Measurements from ENCODE around the gene RTL9. TPM values are rescaled to one million over a fixed set of nuclear protein-coding genes. Genes with fewer than 3 reads are reported as not detected.
"Not testable (repeated sequence)": the region's sequence is repeated elsewhere in the genome, so short reads cannot be mapped to it uniquely, and the experiment has no call there.

RTL9 gene
- total and polyA plus RNA-seq, 5 experiments from 2014 or later, result not detected

DNA sequence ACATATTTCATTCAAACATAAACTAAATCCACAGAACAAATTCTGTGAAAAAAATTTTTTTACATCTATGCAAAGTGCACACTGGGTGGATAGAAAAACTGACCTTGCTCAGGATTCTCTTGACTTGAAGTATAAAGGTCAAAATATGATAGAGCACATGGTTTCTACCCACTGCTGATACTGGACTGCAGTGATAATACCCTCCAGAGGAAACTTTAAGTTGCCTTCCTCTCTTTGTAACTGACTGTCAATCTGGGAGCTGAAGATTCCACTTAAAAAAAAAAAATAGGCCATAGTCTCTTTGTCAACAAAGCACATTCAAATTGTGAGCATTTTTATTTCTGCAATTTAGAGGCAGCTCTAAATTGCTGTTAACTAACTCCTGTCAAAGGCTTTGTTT, 37.6 kb upstream of the RTL9 start:
- DNase-seq, result no peak
- H3K36me3 Mint-ChIP-seq, result no peaks in the 10 kb centered on the region
- H3K27ac Mint-ChIP-seq, result no peak overlapping the region
- H3K4me1 Mint-ChIP-seq, result peaks cover 0 to 18% (median 7%) of the 10 kb centered on the region in 4 donors
- POLR2A ChIA-PET, result no interaction called here
- ATAC-seq, result no peak
- no peaks in the 10 kb centered on the region for H3K27me3 Mint-ChIP-seq
- peaks cover 0 to 2% (median 0%) of the 10 kb centered on the region in 9 donors for H3K9me3 Mint-ChIP-seq
- no peak overlapping the region for H3K4me3 Mint-ChIP-seq

DNA sequence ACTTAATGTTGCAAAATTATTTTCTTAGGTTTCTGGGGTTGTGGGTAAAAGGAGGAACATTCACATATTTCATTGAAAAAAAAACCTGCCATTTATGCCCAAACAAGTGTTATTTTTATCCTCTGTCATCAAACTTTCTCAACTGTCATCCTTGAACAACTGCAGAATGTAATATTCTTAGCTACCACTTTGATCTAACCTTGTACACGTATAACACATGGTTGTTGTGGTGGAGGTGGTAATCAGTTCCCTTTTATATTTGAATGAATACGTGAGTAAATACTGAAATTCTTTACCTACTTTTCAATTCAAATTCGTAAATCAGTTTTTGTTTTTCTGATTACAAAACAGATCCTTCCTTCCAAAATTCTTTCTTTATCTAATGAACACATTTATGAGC, 37.0 kb upstream of the RTL9 start:
- Mint-ChIP-seq H3K36me3 (no peaks in the 10 kb centered on the region), H3K9me3 (peaks cover 0 to 2% (median 0%) of the 10 kb centered on the region in 9 donors), H3K4me3 (no peak overlapping the region), H3K27ac (no peak overlapping the region), H3K4me1 (peaks cover 0 to 12% (median 6%) of the 10 kb centered on the region in 4 donors), H3K27me3 (no peaks in the 10 kb centered on the region)
- DNase-seq (peak in 1 of 10 donors; percentile 5), ATAC-seq (no peak)
- POLR2A ChIA-PET, result no interaction called here

DNA sequence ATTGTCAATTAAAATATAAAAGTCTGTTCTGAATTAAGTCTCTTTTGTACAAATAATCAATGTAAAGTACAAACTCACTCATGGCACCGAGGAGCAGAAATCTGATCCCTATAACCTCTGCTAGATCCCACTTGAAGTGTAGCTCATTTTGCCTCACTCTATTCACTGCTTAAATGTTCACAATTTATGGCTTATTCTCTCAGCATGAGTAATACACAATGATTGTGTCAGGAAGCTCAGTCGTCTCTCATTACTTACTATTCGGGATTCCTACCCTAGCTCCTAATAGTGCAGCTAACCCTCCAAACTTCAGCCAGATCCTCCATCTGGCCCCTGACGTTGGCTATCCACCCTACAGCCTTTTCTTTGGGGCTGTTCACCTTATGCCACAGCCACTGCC, 36.0 kb upstream of the RTL9 start:
- ATAC-seq (no peak), DNase-seq (no peak)
- Mint-ChIP-seq H3K27ac (no peak overlapping the region), H3K27me3 (no peaks in the 10 kb centered on the region), H3K4me1 (peaks cover 0 to 12% (median 6%) of the 10 kb centered on the region in 4 donors), H3K4me3 (no peak overlapping the region), H3K9me3 (peaks cover 0 to 2% (median 0%) of the 10 kb centered on the region in 9 donors), H3K36me3 (no peaks in the 10 kb centered on the region)
- POLR2A ChIA-PET, result no interaction called here

DNA sequence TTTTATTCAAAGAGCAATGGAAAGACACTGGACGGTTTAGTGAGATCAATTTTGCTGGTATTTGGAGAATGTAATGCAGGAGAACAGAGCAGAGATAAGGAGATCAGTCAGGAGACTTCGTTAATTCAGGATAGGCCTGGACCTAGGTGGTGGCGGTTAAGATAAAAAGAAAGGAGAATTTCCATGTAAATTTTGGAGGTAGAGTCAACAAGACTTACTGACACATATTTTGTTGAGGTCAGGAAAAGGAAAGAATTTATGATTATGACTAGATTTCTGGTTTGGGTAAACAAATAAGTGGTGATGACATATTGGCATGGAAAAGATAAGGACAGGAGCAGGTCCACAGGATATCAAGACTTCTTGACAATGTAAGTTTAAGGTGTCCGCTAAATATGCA, 31.9 kb upstream of the RTL9 start:
- no peaks in the 10 kb centered on the region for H3K36me3 Mint-ChIP-seq
- H3K9me3 Mint-ChIP-seq, result peaks cover 0 to 2% (median 0%) of the 10 kb centered on the region in 9 donors
- no peak overlapping the region for H3K4me3 Mint-ChIP-seq
- ATAC-seq (no peak), DNase-seq (no peak)
- peaks cover 0 to 5% (median 3%) of the 10 kb centered on the region in 4 donors for H3K4me1 Mint-ChIP-seq
- POLR2A ChIA-PET, result no interaction called here
- H3K27ac Mint-ChIP-seq, result no peak overlapping the region
- no peaks in the 10 kb centered on the region for H3K27me3 Mint-ChIP-seq

DNA sequence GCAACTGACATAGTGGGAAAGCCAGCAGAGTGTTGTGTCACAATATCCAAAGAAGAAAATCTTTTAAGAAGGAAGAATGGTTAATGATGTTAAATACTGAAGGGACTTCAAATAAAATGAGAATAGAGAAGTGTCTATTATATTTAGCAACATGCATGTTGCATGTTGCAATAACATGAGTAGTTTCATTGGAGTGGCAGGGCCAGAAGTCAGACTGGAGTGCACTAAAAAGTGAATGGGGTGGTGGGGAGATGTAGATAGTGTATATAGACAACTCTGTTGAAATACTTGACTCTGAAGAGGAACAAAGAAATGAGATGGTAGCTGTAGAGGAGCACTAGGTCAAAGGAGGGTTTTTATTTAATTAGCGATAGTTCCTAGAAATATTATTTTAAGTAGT, 31.3 kb upstream of the RTL9 start:
- POLR2A ChIA-PET, result no interaction called here
- peaks cover 0 to 2% (median 0%) of the 10 kb centered on the region in 9 donors for H3K9me3 Mint-ChIP-seq
- no peaks in the 10 kb centered on the region for H3K27me3 Mint-ChIP-seq
- no peaks in the 10 kb centered on the region for H3K36me3 Mint-ChIP-seq
- ATAC-seq, result no peak
- no peak overlapping the region for H3K27ac Mint-ChIP-seq
- H3K4me1 Mint-ChIP-seq, result peaks cover 0 to 3% (median 0%) of the 10 kb centered on the region in 4 donors
- no peak for DNase-seq
- no peak overlapping the region for H3K4me3 Mint-ChIP-seq

DNA sequence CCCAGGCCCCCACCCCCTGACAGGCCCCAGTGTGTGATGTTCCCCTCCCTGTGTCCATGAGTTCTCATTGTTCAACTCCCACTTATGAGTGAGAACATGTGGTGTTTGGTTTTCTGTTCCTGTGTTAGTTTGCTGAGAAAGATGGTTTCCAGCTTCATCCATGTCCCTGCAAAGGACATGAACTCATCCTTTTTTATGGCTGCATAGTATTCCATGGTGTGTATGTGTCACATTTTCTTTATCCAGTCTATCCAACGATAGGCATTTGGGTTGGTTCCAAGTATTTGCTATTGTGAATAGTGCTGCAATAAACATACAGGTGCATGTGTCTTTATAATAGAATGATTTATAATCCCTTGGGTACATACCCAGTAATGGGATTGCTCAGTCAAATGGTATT, 30.0 kb upstream of the RTL9 start:
- H3K36me3 Mint-ChIP-seq, DNase-seq, H3K4me3 Mint-ChIP-seq, ATAC-seq, H3K9me3 Mint-ChIP-seq, H3K27ac Mint-ChIP-seq, H3K4me1 Mint-ChIP-seq, POLR2A ChIA-PET, H3K27me3 Mint-ChIP-seq: not testable (repeated sequence)

DNA sequence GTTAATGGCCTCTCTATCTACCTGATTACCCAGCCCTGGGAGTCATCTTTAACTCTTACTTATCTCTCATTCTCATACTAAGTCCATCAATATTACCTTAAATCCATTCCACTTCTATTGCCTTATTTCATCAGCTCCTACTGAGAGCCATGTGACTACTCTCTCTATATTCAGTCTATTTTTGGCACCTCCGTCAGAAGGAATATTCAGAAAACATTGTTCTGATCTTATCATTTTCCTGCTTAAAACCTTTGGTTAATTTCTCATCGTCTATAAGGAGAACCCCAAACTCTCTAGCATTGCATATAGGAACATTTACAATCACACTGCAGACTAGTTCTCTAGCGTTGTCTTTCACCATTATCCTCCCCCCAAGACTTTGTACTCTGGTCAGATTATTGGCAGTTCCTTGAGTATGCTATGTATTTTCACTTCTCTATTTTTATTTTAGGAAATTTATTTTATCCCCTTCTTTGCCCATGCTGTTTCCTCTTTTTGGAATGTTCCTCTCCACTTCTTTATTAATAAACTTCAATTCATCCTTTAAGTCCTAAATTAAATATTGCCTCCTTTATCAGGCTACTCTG, 27.1 kb upstream of the RTL9 start:
- Mint-ChIP-seq H3K4me1 (no peaks in the 10 kb centered on the region), H3K9me3 (no peaks in the 10 kb centered on the region), H3K36me3 (no peaks in the 10 kb centered on the region), H3K4me3 (no peak overlapping the region), H3K27ac (no peak overlapping the region), H3K27me3 (peaks cover 0 to 7% (median 0%) of the 10 kb centered on the region in 5 donors)
- ATAC-seq (no peak), DNase-seq (no peak)
- POLR2A ChIA-PET, result no interaction called here

DNA sequence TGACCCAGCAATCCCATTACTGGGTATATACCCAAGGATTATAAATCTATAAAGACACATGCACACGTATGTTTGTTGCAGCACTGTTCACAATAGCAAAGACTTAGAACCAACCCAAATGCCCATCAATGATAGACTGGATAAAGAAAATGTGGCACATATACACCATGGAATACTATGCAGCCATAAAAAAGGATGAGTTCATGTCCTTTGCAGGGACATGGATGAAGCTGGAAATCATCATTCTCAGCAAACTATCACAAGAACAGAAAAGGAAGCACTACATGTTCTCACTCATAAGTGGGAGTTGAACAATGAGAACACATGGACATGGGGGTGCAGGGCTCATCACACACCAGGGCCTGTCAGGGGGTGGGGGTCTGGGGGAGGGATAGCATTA, 25.2 kb upstream of the RTL9 start:
- H3K9me3 Mint-ChIP-seq, ATAC-seq, H3K4me3 Mint-ChIP-seq, H3K36me3 Mint-ChIP-seq, DNase-seq, H3K27ac Mint-ChIP-seq, H3K4me1 Mint-ChIP-seq, POLR2A ChIA-PET, H3K27me3 Mint-ChIP-seq: not testable (repeated sequence)

DNA sequence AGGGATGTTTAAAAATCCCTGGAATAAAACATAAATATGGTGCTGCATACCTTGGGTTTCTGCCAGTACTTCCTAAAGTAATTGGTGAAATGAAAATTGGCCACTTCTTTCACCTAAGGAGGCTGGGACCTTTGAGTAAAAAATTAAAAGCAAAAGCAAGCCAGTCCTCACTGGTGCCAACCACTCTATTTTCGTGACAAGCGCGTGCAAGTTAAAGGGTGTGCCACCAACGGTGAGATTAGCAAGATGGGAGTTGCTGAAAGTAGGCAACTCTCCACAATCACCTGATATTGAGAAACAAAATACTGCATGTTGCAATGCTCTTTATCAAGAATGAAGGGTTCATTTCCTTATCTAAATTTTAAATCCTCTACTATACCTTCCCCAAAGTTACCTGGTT, 19.7 kb upstream of the RTL9 start:
- no peak for ATAC-seq
- H3K27me3 Mint-ChIP-seq, result peaks cover 0 to 7% (median 0%) of the 10 kb centered on the region in 5 donors

DNA sequence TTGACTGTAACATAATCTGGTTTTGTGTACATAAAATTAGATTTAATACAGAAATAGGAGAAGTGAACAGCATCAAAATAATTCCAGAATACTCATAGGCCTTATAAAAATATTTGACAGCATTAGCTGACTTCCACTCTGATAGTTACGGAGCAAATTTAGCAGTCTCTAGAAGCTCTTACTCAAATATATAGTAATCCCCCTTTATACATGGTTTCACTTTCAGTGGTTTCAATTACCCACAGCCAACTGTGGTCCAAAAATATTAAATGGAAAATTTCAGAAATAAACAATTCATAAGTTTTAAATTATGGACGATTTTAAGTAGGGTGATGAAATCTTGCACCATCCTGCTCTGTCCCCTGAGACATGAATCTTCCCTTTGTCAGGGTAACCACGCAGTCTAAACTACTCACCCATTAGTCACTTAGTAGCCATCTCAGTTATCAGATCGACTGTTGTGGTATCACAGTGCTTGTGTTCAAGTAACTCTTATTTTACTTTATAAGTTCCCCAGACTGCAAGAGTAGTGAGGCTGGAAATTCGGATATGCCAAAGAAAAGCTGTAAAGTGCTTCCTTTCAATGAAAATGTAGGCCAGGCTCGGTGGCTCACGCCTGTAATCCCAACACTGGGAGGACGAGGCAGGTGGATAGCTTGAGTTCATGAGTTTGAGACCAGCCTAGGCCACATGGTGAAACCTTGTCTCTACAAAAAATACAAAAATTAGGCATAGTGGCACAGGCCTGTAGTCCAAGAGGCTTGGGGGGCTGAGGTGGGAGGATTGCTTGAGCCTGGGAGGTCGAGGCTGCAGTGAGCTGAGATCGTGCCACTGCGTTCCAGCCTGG, 17.2 kb upstream of the RTL9 start:
- H3K4me3 Mint-ChIP-seq, result no peak overlapping the region
- H3K4me1 Mint-ChIP-seq, result peaks cover 0 to 2% (median 0%) of the 10 kb centered on the region in 4 donors
- peaks cover 0 to 4% (median 0%) of the 10 kb centered on the region in 5 donors for H3K27me3 Mint-ChIP-seq
- no peaks in the 10 kb centered on the region for H3K9me3 Mint-ChIP-seq
- H3K27ac Mint-ChIP-seq, result no peak overlapping the region
- H3K36me3 Mint-ChIP-seq, result peaks cover 0 to 3% (median 0%) of the 10 kb centered on the region in 3 donors
- no peak for ATAC-seq
- POLR2A ChIA-PET, result no interaction called here
- no peak for DNase-seq

More for the DNA sequence above, 19.7 kb upstream of the RTL9 start:
- peaks cover 0 to 2% (median 0%) of the 10 kb centered on the region in 4 donors for H3K4me1 Mint-ChIP-seq
- POLR2A ChIA-PET, result no interaction called here
- H3K4me3 Mint-ChIP-seq, result no peak overlapping the region
- no peak for DNase-seq
- H3K36me3 Mint-ChIP-seq, result peaks cover 0 to 3% (median 0%) of the 10 kb centered on the region in 3 donors
- no peak overlapping the region for H3K27ac Mint-ChIP-seq
- no peaks in the 10 kb centered on the region for H3K9me3 Mint-ChIP-seq

DNA sequence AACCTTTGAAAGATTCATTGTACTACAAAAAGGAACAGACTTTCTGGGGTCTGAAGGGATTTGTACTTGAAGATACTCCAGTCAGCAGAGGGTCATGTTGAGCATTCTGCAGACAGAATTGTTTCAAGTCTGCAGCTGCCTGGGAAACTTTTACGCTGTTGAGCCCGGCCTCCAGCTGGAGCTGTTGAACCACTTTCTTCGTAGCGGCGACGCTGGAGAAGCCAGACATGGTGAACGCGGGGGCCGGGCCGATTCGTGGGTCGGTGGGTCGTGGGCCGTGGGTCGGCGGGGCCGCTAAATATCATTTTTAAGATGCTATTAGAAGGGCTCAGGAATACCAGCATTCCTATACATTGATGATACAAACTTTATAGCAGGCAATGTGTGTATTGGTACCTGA, 12.0 kb upstream of the RTL9 start:
- no peaks in the 10 kb centered on the region for H3K4me1 Mint-ChIP-seq
- no peak overlapping the region for H3K27ac Mint-ChIP-seq
- POLR2A ChIA-PET, result no interaction called here
- H3K9me3 Mint-ChIP-seq, result no peaks in the 10 kb centered on the region
- ATAC-seq (no peak), DNase-seq (no peak)
- H3K36me3 Mint-ChIP-seq, result no peaks in the 10 kb centered on the region
- H3K4me3 Mint-ChIP-seq, result no peak overlapping the region
- no peaks in the 10 kb centered on the region for H3K27me3 Mint-ChIP-seq

DNA sequence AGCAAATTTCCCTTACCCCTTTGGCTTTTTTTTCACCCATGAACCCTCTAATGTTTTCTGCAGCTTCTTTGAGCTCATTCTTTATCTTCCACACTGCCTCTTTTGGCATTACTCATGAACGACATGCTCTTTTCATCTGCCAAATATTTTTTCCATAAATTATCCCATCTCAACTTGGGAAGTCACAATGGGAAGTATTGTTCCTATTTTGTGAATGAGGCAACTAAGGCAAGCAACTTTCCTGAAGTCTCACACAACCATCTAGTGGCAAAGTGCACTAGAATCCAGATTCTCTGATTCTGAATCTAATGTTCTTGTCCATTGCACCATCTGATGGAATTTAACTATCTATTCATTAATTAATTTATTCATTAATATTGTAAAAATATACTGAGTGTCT, 625 bp downstream of the RTL9 start:
- DNase-seq (no peak), ATAC-seq (no peak)
- peaks cover 0 to 4% (median 0%) of the 10 kb centered on the region in 5 donors for H3K27me3 Mint-ChIP-seq
- no peak overlapping the region for H3K27ac Mint-ChIP-seq
- peaks cover 0 to 5% (median 0%) of the 10 kb centered on the region in 9 donors for H3K9me3 Mint-ChIP-seq
- no peak overlapping the region for H3K4me3 Mint-ChIP-seq
- H3K36me3 Mint-ChIP-seq, result peaks cover 0 to 3% (median 0%) of the 10 kb centered on the region in 3 donors
- POLR2A ChIA-PET, result no interaction called here
- H3K4me1 Mint-ChIP-seq, result no peaks in the 10 kb centered on the region

DNA sequence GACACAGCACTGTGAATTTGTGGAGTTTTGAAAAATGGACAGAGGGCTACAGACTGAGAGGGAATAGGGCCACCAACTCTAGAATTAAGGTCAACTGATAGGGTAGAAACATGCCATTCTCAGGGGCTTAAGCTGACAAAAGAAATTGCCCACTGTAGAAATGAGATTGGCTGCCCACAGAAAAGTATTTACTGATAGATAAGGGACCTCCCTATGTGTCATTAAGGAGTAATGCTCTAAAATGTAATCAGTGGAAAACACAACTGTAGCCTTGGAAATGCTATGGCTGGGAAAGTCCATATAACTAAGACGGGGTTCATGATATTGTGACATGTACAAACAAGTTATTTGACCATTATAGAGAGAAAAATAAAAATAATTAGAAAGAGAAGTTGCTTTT, 4.6 kb downstream of the RTL9 start:
- DNase-seq (no peak), ATAC-seq (no peak)
- H3K4me3 Mint-ChIP-seq, result no peak overlapping the region
- peaks cover 0 to 4% (median 0%) of the 10 kb centered on the region in 5 donors for H3K27me3 Mint-ChIP-seq
- no peaks in the 10 kb centered on the region for H3K36me3 Mint-ChIP-seq
- no peaks in the 10 kb centered on the region for H3K9me3 Mint-ChIP-seq
- no peaks in the 10 kb centered on the region for H3K4me1 Mint-ChIP-seq
- POLR2A ChIA-PET, result no interaction called here
- H3K27ac Mint-ChIP-seq, result no peak overlapping the region
